Renal cortical epithelial cell (primary cell): ENCODE measurements around the gene EIF2AK3. TPM values are rescaled to one million over a fixed set of nuclear protein-coding genes. Genes with fewer than 3 reads are reported as not detected.
A peak's percentile ranks its signal among the peaks of the same experiment; 100 is the strongest.
"Not testable (repeated sequence)": the region's sequence is repeated elsewhere in the genome, so short reads cannot be mapped to it uniquely, and the experiment has no call there.

Experiments used
- DNase-seq: peaks from one replicate; pipeline ENCODE4 v3.0.0-alpha.2; 2011; ENCODE audit warnings: low read depth
- total RNA-seq: library from RNA; depleted of rRNA; stranded (reverse); fragments of >200 nt; gene quantifications from 2 replicates; pipeline ENCODE4 v1.2.3, GENCODE V29; 2014

EIF2AK3 gene
- total RNA-seq, 1 donor from 2014 or later: 57.3 TPM

GRCh38 chr2:88637464-88637863, 10.2 kb upstream of the EIF2AK3 start:
- DNase-seq: no peak

- DNase-seq: no peak
These were observed 8.8 kb upstream of the EIF2AK3 start for GRCh38 chr2:88636026-88636425.

- no peak for DNase-seq
These were observed 5.3 kb upstream of the EIF2AK3 start for GRCh38 chr2:88632569-88632968.

GRCh38 chr2:88628571-88628939, 1.3 kb upstream of the EIF2AK3 start:
- DNase-seq: no peak

- DNase-seq: peak; percentile 98
These were observed 749 bp upstream of the EIF2AK3 start for GRCh38 chr2:88627856-88628570.

- DNase-seq: no peak
These were observed 851 bp downstream of the EIF2AK3 start for GRCh38 chr2:88626171-88627054.

GRCh38 chr2:88624477-88624876, 2.8 kb downstream of the EIF2AK3 start:
- DNase-seq: no peak

- not testable (repeated sequence) for DNase-seq
These were observed 3.3 kb downstream of the EIF2AK3 start for GRCh38 chr2:88623831-88624465.

- DNase-seq: no peak
These were observed 5.0 kb downstream of the EIF2AK3 start for GRCh38 chr2:88622307-88622706.

GRCh38 chr2:88621432-88621831, 5.8 kb downstream of the EIF2AK3 start:
- no peak for DNase-seq

GRCh38 chr2:88620015-88620414, 7.2 kb downstream of the EIF2AK3 start:
- DNase-seq: no peak

- no peak for DNase-seq
These were observed 11.4 kb downstream of the EIF2AK3 start for GRCh38 chr2:88615822-88616221.

- no peak for DNase-seq
These were observed 12.6 kb downstream of the EIF2AK3 start for GRCh38 chr2:88614497-88615157.

- DNase-seq: no peak
These were observed 13.3 kb downstream of the EIF2AK3 start for GRCh38 chr2:88613921-88614320.

- DNase-seq: no peak
These were observed 19.1 kb downstream of the EIF2AK3 start for GRCh38 chr2:88608184-88608583.

- DNase-seq: no peak
These were observed 19.8 kb downstream of the EIF2AK3 start for GRCh38 chr2:88607416-88607815.

GRCh38 chr2:88606371-88607030, 20.8 kb downstream of the EIF2AK3 start:
- DNase-seq: no peak

- DNase-seq: peak; percentile 34
These were observed 24.1 kb downstream of the EIF2AK3 start for GRCh38 chr2:88603146-88603545.

- DNase-seq: no peak
These were observed 25.2 kb downstream of the EIF2AK3 start for GRCh38 chr2:88602022-88602421.

GRCh38 chr2:88601286-88601685, 26.0 kb downstream of the EIF2AK3 start:
- DNase-seq: no peak

GRCh38 chr2:88600038-88600465, 27.2 kb downstream of the EIF2AK3 start:
- peak; percentile 99 for DNase-seq
